NK-92 (cell line): Measurements from ENCODE around the gene NUP155.
"Not testable (repeated sequence)": the region's sequence is repeated elsewhere in the genome, so short reads cannot be mapped to it uniquely, and the experiment has no call there.

Experiments
- DNase-seq: peaks from one replicate; lab custom pipeline; 2025; ENCODE audit not compliant: unreplicated experiment; lab: John Stamatoyannopoulos, UW

NUP155 gene

DNA sequence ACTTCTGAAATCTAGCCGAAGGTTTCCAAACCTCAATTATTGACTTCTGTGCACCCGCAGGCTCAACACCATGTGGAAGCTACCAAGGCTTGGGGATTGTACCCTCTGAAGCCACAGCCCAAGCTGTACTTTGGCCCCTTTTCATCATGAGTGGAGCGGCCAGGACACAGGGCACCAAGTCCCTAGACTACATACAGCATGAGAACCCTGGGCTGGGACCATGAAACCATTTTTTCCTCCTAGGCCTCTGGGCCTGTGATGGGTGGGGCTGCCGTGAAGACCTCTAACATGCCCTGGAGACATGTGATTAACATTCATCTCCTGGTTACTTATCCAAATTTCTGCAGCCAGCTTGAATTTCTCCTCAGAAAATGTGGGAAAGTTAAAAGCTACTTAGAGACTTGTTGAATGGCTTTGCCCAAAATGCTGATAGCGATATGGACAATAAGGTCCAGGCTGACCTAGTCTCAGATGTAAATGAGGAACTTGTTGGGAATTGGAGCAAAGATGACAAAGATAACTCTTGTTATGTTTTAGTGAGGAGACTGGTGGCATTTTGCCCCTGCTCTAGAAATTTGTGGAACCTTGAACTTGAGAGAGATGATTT is 87.6 kb downstream of the NUP155 start:
- DNase-seq = no peak

DNA sequence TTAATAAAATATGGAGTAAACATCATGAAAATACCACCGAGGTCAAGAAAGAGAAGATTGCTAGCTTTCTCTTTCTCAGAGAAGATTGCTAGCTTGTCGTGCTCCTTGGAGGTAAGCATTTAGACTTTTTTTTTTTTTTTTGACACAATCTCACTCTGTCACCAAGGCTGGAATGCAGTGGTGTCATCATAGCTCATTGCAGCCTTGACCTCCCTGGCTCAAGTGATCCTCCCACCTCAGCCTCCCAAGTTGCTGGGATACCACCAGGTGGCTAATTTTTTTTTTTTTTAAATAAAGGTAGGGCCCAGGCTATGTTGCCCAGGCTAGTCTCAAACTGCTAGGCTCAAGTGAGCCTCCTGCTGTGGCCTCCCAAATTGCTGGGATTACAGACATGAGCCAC is 95.4 kb downstream of the NUP155 start:
- DNase-seq = no peak

DNA sequence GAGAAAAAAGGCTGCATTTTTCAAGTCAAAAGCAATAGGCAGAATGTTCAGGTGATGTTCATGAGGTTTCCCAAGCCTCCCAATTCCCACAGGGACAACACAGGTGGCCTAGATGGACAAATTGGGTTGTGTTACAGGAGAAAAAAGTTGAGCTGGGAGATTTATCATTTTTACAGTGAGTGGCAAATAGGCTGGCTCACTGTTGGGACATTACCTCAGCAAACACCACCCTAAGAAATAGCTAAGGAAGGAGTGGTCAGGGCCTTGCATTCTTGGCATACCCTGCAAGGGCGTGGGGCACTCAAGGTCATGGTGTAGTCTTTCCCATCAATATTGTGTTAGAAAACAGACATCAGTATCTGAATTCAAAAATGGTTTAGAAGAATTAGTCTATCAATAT is 98.4 kb downstream of the NUP155 start:
- DNase-seq = no peak

DNA sequence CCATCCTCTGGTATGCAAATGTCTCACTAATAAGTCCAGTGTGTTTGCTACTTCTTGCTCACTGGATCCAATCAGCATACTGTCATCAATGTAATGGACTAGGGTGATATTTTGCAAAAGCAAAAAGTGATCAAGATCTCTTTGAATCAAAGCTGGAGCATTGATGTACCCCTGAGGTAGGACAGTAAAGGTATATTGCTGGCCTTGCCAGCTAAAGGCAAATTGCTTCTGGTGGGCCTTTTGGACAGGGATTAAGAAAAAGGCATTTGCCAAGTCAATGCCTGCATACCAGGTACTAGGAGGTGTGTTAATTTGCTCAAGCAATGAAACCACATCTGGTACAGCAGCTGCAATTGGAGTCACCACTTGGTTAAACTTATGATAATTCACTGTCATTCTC is 102.8 kb downstream of the NUP155 start:
- not testable (repeated sequence) for DNase-seq

DNA sequence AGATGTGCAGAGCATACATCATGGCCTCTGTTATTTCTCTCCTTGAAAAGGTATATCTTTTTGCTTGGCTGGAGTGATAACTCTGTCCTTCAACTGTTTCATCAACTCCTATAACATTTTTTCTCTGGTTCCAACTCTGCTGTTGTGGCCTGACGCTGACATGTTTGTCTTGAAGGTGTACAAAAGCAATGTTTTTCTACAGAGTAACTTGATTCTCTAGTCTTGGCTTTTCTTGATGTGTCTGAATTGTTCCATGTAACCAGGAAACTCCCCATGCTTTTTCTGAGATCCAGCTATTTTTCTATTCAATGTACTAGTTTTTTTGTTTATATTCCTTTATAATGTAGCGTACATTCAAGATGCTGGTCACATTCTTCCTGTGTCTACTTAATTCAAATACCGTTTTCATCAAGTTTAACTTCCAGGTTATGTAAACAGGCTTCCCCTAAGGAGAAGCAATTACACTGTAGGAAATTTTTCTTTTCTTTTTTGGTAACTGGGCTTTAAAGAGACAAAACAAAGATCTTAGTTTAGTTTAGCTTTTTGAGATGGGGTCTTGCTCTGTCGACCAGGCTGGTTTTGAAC is 115.0 kb downstream of the NUP155 start:
- no peak for DNase-seq

DNA sequence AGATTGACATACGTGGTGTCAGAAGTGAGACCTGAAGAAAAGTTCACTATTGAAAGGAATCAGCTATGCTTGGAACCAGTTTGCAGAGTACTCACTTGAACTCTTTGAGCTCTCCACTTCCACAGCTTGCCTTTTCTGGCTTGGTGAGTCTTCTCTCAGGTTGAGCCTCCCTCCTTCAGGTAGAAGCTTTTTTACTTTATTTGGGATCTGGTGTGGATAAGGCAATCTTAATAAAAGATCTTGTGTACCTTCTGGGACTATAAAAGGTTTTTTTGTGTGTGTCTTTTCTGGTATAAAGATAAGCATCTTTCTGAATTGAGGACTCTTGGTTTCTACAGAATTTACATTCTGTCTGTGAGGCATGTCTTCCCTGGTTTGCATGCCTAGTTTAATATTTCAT is 116.3 kb downstream of the NUP155 start:
- no peak for DNase-seq

DNA sequence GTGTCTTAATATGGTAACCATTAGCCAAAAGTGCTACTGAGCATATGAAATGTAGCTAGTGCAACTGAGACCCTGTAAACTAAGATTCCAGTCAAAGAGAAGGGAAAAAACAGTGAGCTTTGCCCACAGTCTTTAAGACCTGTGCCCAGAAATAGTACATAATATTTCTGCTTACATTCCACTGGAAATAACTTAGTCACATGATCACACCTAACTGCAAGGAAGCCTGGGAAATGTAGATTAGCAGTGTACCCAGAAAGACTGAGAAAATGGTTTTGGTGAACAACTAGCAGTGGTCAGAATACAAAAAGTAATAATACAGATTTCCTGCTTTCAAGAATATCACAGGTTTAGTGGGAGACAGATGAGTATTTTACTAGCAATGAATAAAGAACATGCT is 119.2 kb downstream of the NUP155 start:
- DNase-seq = no peak

DNA sequence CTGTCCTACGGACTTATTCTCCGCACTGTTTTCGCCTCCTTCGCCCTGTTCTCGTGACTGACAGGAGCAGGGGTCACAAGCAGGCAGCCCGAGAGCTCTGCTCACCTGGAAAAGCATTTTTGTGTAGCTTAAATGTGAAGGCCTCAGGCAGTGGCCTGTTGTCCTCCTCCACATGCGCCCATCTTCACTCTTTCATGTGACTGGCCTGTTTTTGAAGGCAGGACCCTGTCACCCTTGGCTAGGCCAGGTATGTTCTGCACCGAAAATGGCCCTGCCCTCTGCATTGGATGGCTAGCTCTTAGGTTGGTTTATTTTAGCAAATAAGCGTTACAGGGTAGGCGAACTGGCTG is 121.1 kb downstream of the NUP155 start:
- DNase-seq = no peak

DNA sequence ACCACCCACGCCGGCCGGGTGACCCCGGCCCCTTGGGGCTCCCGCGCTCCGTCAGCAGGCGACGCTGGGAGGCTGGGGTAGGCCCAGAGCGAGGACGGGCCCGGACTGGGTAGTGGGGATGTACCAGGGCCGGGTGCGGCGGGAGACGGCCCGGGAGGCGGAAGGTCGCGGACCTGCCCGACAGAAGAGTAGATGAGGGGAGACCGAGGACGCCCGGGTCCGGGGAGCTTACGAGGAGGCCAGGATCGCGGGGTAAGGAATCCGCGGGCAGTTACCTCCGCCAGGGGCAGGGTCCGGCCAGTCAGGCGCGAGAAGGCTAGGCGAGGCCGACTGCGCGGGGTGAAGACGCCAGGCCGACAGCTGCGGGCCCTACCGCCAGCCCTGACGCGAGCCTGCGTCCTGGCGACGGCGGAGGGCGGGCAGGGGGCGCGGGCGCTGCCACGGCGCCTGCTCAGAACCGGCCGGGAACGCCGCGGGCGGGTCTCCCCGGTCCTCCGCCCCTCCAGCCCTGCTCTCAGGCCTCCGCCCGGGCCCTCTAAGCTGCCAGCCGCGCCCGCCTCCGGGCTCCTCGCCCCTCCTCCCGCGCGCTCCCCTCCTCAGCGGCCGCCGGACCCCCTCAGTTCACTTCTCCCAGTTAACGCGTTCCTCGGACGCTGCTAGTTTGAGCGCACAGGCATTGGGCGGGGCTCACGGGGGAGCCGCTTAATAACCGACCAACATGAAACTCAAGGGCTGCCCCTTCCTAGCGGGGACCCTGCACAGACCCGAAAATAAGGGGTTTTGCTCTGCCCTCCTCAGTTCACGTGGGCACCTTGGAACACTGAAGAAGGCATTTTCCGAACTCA is 121.7 kb downstream of the NUP155 start, which contains the start of gene CPLANE1:
TSS of gene CPLANE1 (minus strand) at position 407 of the 845 bp plus-strand sequence. CDS start 1,678 bp downstream, outside the sequence.
- no peak for DNase-seq

DNA sequence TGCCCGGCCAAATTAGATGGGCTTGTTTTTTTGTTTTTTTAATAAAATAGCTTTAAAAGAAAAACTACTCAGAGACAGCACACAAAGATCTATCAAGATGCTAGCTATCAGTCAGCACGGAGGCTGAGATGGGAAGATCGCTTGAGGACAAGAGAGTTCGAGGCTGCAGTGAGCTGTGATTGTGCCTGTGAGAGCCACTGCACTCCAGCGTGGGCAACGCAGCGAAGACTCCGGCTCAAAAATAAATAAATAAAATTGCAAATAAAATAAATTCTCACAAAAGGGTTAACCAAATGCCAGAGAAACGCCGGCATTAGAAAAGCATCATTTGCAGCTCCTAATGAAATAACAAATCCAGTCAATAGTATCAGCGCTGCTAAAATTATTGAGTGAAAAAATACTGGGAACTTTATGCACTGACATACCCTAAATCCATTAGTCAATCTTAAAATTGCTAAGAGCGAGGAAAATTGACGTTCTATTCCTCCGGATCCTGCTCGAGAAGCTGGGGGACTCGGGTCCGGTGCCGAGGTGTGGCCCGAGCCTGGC is 122.4 kb downstream of the NUP155 start:
- DNase-seq = no peak

DNA sequence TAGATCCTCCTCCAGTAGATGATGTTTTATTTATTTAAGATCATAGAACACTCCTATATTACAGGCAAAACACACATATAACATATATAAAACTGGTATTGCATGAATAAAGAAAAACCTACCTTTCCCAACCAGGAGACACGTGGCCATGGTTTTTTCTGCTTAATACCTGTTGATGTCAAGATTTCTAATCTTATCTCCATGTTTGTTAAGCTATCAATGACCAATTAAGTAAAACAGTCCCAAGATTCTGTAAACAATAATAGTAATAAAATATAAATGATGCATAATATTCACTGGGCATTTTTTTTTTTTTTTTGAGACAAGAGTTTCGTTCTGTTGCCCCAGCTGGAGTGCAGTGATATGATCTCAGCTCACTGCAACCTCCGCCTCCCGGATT is 123.4 kb downstream of the NUP155 start:
- DNase-seq = no peak

DNA sequence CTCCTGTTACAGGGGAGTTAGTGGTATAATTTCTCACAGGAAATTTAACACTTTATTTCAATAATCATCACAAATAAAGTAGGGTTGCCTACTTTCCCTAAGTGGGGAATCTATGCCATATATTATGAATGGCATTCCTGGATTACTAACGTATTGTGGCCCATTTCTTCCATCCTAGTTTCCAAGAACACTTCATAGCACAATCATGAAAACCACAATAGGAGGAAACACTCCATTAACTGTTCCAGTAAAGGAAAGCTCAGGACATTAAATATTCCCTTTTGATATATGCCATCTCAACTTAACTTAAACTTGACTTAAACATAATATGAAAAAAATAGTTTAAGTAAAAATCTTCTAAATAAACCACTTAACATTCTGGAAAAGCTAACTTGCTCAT is 123.9 kb downstream of the NUP155 start:
- DNase-seq = no peak
